Testis (tissue), 2 donors: ENCODE results near the gene ZCCHC2.

Experiments
- CTCF ChIP-seq, 3 experiments: fragments of 450-650 bp in 2 of 3; fragments of 200-600 bp in 1 of 3; sonication (generic) in 1 of 3; IDR thresholded peaks; one replicate each; pipeline ENCODE4 v1.5.1; 2016 to 2019; ENCODE audit warnings: antibody characterized with exemption in 3 of 3, mild to moderate bottlenecking in 2 of 3, moderate library complexity in 1 of 3
- POLR2A ChIP-seq: fragments of 450-650 bp; IDR thresholded peaks from one replicate; pipeline ENCODE4 v1.6.1; 2017; ENCODE audit warnings: antibody characterized with exemption, mild to moderate bottlenecking, moderate library complexity

GRCh38 chr18:62523631-62524439, 1.0 kb downstream of the ZCCHC2 start:
- TF ChIP-seq CTCF (IDR thresholded peaks at IDR 0.05), result no peak
- TF ChIP-seq POLR2A, result no peak
